AG08395 (cell line): ENCODE measurements around the gene IGSF21.
"Not testable (repeated sequence)": the region's sequence is repeated elsewhere in the genome, so short reads cannot be mapped to it uniquely, and the experiment has no call there.

Experiments used
- DNase-seq: peaks from one replicate; pipeline ENCODE4 v3.0.0; 2012; ENCODE audit warnings: mixed read lengths, low spot score

IGSF21 gene

GRCh38 chr1:18363436-18363835, 255.8 kb downstream of the IGSF21 start:
- DNase-seq = no peak

DNA sequence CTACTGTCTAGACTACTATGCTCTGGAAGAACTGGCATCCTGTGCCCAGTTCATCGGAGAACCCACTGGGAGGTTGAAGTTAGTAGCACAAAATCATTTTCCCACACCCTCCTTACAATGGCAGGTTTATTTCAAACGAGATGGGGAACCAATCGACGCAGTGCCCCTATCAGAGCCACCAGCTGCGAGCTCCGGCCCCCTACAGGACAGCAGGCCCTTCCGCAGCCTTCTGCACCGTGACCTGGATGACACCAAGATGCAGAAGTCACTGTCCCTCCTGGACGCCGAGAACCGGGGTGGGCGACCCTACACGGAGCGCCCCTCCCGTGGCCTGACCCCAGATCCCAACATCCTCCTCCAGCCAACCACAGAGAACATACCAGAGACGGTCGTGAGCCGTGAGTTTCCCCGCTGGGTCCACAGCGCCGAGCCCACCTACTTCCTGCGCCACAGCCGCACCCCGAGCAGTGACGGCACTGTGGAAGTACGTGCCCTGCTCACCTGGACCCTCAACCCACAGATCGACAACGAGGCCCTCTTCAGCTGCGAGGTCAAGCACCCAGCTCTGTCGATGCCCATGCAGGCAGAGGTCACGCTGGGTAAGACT, 257.6 kb downstream of the IGSF21 start:
- DNase-seq = no peak

- DNase-seq = not testable (repeated sequence)
Measured at GRCh38 chr1:18372505-18372904, 264.9 kb downstream of the IGSF21 start.

- DNase-seq = no peak
Measured at GRCh38 chr1:18373151-18373550, 265.6 kb downstream of the IGSF21 start.

DNA sequence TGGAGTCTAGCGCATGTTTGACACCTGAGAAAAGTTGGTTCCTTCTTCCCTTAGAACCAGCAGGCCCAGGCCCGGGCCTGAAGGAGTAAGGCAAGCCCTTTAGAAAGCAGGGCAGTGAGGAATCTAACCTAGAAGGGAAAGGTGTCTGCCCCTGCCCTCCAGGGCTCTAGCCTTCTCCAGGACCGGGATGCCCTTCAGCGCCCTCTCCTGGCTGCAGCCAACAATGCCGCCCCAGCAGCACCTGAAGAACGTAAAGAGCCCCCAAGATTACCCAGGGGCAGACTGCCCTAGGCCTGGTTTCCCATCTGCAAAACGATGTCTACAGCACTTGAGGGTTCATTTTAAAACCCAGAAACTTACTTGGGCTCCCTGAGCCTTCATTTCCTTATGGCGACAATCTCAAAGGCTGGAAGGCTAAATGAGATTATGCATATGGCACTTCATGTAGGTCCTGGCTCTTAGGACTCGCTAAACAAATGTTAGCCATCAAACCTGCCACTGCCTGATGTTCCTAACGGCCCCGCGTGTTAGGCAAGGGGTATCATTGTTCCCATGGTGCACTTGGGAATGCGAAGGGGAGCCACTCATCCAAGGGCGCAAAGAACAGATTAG, 266.4 kb downstream of the IGSF21 start:
- DNase-seq = no peak

DNA sequence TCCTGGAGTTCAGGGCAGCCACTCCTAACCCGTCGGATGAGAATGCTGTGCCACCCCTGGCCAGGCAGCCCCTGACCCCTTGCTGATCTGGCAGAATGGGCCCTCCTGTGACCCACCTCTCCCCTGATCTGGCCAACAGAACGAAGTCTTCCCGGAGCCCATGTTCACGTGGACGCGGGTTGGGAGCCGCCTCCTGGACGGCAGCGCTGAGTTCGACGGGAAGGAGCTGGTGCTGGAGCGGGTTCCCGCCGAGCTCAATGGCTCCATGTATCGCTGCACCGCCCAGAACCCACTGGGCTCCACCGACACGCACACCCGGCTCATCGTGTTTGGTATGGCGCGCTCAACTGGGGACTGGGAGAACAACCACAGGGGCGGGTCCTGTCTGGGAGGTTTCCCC, 269.1 kb downstream of the IGSF21 start:
- no peak for DNase-seq

DNA sequence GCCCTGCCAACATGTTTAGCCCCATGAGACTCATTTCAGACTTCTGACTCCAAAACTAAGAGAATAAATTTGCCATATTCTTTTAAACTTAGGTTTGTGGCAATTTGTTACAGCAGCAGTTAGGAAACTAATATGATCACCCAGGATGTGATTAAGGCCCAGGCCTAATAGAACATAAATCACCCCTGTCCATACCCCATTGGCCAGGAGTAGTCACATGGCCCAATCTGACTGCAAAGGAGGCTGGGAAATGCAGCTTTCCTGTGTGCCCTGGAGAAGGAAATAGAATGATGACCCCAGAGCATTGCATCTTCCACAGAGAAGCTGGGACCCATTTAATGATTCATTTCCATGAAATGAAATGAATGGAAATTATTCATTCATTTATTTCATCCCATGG, 272.7 kb downstream of the IGSF21 start:
- DNase-seq = no peak

- no peak for DNase-seq
Measured at GRCh38 chr1:18384059-18384458, 276.5 kb downstream of the IGSF21 start.

GRCh38 chr1:18384471-18384870, 276.9 kb downstream of the IGSF21 start:
- no peak for DNase-seq

DNA sequence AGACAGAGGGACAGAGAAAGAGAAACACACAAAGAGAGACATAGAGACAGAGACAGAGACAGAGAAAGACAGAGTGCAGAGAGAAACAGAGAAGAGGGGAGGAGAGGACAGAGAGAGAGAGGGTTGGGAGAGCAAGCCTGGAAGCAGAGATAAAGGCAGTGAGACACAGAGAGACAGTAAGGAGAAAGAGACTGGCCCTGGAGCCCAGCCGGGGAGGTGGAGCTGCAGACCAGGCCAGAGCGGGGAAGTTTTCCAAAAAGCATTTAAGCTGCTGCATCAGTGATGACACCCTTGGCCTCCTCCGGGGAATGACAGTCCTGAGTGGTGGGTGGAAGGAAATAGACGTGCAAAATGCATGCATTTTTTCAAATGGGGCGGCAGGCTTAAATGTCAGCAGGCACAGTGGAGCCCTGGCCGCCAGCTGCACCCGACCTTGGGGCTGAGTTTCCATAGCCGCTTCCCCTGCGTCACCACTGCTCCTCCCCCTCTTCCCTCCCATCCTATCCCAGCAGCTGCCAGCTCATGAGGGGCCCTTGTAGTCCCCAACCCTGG, 277.7 kb downstream of the IGSF21 start:
- DNase-seq = no peak

- DNase-seq = no peak
Measured at GRCh38 chr1:18386591-18386990, 279.0 kb downstream of the IGSF21 start.

GRCh38 chr1:18387307-18387706, 279.7 kb downstream of the IGSF21 start:
- DNase-seq = no peak

- DNase-seq = no peak
Measured at GRCh38 chr1:18390953-18391352, 283.4 kb downstream of the IGSF21 start.

DNA sequence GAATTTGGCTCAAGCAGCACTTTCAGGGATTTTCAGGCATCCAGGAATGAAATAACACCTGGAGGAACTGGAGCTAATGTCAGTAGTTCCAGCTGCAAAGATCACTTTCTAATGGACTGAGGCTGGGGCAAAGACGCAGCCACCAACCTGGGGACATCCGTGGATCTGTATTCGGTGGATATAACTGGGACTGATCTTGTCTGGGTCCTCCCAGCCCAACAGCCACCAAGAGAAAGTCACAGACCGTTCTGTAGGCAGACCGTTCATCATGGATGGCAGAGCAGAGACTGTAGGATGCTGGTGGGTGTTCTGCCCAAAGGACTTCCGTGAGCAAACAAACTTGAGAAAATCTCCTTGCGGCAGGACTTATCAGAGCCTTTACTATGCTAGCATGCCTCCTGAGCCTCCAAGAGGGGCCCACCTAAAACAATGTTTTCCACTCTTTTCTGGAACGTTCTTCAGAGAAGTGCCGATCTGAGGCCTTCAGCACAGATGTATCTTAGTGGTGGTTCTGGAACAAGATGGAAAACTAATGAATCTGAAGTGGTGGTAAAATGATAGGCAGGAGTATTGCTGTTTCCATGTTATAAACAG, 287.1 kb downstream of the IGSF21 start:
- no peak for DNase-seq

DNA sequence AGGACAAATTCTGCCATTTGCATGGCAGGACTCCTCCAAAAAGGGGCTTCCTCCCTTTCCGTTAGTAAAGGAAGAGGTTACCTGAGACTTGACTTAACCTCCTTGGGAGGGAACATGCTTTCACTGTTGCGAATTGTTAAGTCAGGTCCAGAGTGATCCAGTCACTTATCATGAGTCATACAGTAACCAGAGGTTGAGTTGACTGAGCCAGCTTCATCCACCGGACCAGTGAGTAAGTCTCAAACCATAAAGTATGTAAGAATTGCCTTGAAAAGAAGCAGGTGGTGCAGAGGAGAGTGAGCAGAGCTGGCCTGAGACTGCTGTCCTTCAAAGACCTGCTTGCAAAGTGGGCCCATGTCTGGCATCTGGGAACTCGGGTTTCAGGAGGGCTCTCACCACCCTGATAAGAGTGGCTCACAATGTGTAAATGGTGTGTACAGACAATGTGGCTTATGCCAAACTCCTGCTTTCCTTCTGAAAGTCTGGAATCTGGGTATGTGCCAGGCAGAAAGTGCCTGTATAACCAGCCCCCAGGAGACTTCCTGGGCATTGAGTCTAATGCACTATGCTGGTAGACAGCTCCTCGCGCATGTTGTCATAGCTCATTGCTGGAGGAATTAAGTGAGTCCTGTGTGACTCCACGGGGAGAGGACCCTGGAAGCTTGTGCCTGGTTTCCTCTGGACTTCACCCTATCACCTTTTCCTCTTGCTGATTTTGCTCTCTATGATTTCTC, 288.8 kb downstream of the IGSF21 start:
- DNase-seq = no peak

- DNase-seq = no peak
Measured at GRCh38 chr1:18397641-18398040, 290.0 kb downstream of the IGSF21 start.

GRCh38 chr1:18398791-18399530, 291.4 kb downstream of the IGSF21 start:
- DNase-seq = no peak

GRCh38 chr1:18400347-18401102, 292.9 kb downstream of the IGSF21 start:
- DNase-seq = no peak

DNA sequence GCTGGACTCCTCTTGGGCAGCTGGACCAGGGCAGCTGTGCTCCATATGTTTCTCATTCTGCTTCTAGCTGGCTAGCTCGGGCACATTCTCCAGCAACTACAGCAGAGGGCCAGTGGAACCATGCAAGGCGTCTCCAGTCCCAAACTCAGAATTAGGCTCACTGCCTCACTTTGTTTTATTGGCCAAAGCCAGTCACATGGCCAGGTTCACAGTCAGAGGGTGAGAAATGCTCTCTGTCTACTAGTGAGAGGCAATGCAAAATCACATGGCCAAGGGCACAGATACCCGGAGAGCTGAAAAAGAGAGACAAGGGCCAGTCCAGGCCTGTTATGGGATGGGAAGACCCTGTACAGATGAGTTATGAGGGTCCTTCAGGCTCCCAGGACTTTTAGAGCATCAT, 294.3 kb downstream of the IGSF21 start:
- DNase-seq = no peak

DNA sequence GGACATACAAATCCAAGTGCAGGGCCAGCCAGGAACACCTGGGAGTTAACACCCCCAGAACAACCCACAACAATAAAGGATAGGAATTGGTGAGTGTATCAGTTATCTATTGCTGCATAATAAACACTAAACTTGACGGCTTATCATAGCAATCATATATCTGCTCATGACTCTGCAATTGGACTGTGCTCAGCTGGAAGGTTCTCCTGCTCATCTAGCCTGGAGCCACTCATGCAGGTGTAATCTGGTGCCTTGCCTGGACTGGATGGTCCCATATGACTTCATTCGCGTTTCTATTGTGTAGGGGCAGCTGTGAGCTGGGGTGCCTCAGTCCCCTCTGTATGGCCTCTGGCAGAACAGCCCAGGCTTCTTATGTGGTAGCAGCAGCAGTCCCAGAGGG, 296.9 kb downstream of the IGSF21 start:
- no peak for DNase-seq
